Skeletal muscle tissue (tissue), 4 donors: ENCODE data around the gene KRTAP23-1. TPM values are rescaled to one million over a fixed set of nuclear protein-coding genes. Genes with fewer than 3 reads are reported as not detected.

Source experiments
- H3K27ac ChIP-seq: one replicate; pipeline ENCODE4 v1.7.0; 2013; ENCODE audit warnings: mild to moderate bottlenecking, low read depth, low read length, inconsistent platforms
- H3K27me3 ChIP-seq, 3 donors: one replicate each; pipeline ENCODE4 v1.7.0; 2013; ENCODE audit warnings: low read length in 3 of 3; ENCODE audit not compliant: control insufficient read depth in 3 of 3, insufficient read depth in 3 of 3
- H3K36me3 ChIP-seq, 3 donors: one replicate each; pipeline ENCODE4 v1.7.0; 2013; ENCODE audit warnings: low read length in 3 of 3; ENCODE audit not compliant: control insufficient read depth in 3 of 3, insufficient read depth in 3 of 3
- H3K4me1 ChIP-seq, 3 donors: one replicate each; pipeline ENCODE4 v1.7.0; 2013; ENCODE audit warnings: low read length in 3 of 3, mild to moderate bottlenecking in 3 of 3; ENCODE audit not compliant: control insufficient read depth in 3 of 3, insufficient read depth in 3 of 3
- H3K4me3 ChIP-seq, 3 donors: one replicate each; pipeline ENCODE4 v1.7.0; 2013; ENCODE audit warnings: low read length in 3 of 3
- H3K9ac ChIP-seq, 3 donors: one replicate each; pipeline ENCODE4 v1.7.0; 2013; ENCODE audit warnings: low read length in 3 of 3, mild to moderate bottlenecking in 3 of 3, moderate library complexity in 2 of 3, low read depth in 1 of 3
- H3K9me3 ChIP-seq, 3 donors: one replicate each; pipeline ENCODE4 v1.7.0; 2013; ENCODE audit warnings: low read length in 3 of 3; ENCODE audit not compliant: control insufficient read depth in 3 of 3
- total RNA-seq: library from RNA; depleted of rRNA; stranded (reverse); fragments of >200 nt; gene quantifications from one replicate; pipeline ENCODE4 v1.2.3, GENCODE V29; 2014
- donor health status: Osteomylitis.

Gene KRTAP23-1
- total RNA-seq, result not detected

DNA sequence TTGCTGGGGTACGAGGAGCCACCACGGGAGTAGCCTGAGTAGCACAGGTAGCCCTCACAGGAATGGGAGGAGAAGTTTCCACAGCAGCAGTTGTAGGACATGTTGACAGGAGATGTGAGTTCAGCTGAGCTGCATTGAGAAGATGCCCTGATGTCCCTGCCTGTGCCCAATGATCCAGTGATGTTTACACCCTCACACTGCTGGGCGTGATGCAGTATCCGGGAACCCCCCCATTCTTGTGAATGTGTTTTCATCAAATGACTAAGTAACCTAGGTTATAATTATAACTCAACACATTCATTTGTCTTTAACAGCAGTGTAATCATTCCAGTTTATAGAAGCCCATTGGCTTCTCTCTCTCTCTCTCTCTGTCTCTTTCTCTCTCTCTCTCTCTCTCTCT, at the start of gene KRTAP23-1:
KRTAP23-1 (minus strand) TSS at position 101 of the 400 bp plus-strand sequence; CDS start at position 101, 0 bp downstream.
- Histone ChIP-seq H3K36me3 (no peaks in the 10 kb centered on the region), H3K4me3 (no peak within 1 kb of the TSS), H3K9ac (no peak within 1 kb of the TSS), H3K27me3 (no peaks in the 10 kb centered on the region), H3K9me3 (no peaks in the 10 kb centered on the region), H3K4me1 (no peaks in the 10 kb centered on the region), H3K27ac (no peak within 1 kb of the TSS)

GRCh38 chr21:30395731-30396130, 47.3 kb upstream of the KRTAP23-1 start, which contains the start of gene KRTAP13-1:
Gene KRTAP13-1, plus strand, starts transcription at chr21:30396031. Its CDS starts 56 bp downstream, at chr21:30396087.
- Histone ChIP-seq H3K36me3 (no peaks in the 10 kb centered on the region), H3K9ac (no peak within 1 kb of the TSS), H3K4me3 (no peak within 1 kb of the TSS), H3K9me3 (no peaks in the 10 kb centered on the region), H3K4me1 (no peaks in the 10 kb centered on the region), H3K27me3 (no peaks in the 10 kb centered on the region), H3K27ac (no peak within 1 kb of the TSS)

GRCh38 chr21:30391492-30392025, 43.2 kb upstream of the KRTAP23-1 start:
- H3K9ac ChIP-seq, result no peak overlapping the region
- H3K36me3 ChIP-seq, result no peaks in the 10 kb centered on the region
- H3K4me1 ChIP-seq, result no peaks in the 10 kb centered on the region
- H3K4me3 ChIP-seq, result no peak overlapping the region
- H3K9me3 ChIP-seq, result no peaks in the 10 kb centered on the region
- no peak overlapping the region for H3K27ac ChIP-seq
- no peaks in the 10 kb centered on the region for H3K27me3 ChIP-seq

DNA sequence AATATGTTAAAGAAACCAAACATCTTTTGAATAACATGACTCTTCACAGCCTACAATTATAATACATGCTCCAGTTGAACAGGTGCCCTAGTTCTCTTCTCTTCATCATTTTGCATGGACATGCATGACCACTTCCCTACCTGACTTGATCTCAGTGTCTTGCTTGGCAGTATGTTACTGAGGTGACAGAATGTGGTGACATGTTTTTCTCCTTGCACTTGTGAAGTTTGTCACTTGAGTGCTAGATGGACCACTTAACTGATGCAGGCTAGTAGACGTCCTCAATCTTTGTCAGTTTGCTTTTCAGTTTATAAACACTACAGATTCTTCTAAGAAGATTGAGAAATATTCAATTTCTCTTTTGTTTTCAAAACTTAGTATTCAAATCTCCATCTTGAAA, 33.8 kb upstream of the KRTAP23-1 start:
- no peaks in the 10 kb centered on the region for H3K27me3 ChIP-seq
- no peaks in the 10 kb centered on the region for H3K36me3 ChIP-seq
- no peak overlapping the region for H3K4me3 ChIP-seq
- H3K9ac ChIP-seq, result no peak overlapping the region
- H3K27ac ChIP-seq, result no peak overlapping the region
- H3K9me3 ChIP-seq, result no peaks in the 10 kb centered on the region
- no peaks in the 10 kb centered on the region for H3K4me1 ChIP-seq

DNA sequence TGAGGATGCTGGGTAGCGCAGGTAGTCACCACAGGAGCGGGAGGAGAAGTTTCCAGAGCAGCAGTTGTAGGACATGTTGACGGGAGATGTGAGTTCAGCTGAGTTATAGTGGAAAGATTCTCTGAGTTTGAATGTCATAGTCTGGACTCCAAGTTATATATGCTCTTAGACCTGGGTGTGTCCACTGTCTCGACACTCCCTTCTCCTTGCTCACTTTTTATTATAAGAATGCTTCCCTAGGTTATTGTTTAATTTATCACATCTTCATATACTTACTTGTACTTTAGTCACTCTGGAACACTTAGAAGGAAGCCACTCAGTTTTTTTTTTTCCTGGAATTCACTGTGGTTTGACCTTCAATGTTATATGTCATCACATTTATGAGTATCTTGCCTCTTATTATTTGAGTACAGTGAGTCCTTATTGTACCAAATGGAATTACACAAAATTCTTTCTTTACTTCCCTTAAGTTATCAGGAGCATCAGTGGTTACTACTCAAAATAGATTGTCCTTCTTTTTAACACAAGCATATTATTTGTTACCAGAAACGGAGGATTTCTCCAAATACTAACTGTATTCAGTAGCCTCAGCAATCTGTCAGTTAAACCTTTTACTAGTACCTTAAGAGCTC, 23.8 kb upstream of the KRTAP23-1 start, which contains the start of gene KRTAP13-2:
KRTAP13-2 (minus strand) TSS at position 133 of the 632 bp plus-strand sequence; CDS start at position 75, 58 bp downstream.
- no peaks in the 10 kb centered on the region for H3K36me3 ChIP-seq
- H3K9me3 ChIP-seq, result no peaks in the 10 kb centered on the region
- H3K9ac ChIP-seq, result no peak within 1 kb of the TSS
- no peak within 1 kb of the TSS for H3K4me3 ChIP-seq
- H3K27me3 ChIP-seq, result no peaks in the 10 kb centered on the region
- H3K27ac ChIP-seq, result no peak within 1 kb of the TSS
- H3K4me1 ChIP-seq, result no peaks in the 10 kb centered on the region

DNA sequence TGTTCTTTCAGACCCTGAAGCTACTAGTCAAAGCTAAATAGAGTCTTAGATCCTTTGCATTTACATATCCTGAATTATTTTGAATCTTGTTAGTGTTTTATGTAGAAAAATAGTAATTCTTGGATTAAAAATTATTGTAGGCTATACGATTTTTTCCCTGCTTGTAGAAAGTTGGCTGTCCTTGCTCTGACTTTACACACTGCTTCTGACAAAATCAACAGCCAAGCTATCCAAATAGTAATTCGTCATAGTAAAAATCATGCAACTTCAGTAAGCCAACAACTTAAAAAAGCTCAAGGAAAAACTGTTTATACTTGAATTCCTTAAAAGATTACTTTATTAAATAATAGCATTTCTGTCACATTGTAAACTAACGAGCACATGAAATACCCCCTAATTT, 7.5 kb upstream of the KRTAP23-1 start:
- no peak overlapping the region for H3K4me3 ChIP-seq
- no peaks in the 10 kb centered on the region for H3K9me3 ChIP-seq
- no peak overlapping the region for H3K9ac ChIP-seq
- H3K4me1 ChIP-seq, result no peaks in the 10 kb centered on the region
- H3K27ac ChIP-seq, result no peak overlapping the region
- no peaks in the 10 kb centered on the region for H3K27me3 ChIP-seq
- H3K36me3 ChIP-seq, result no peaks in the 10 kb centered on the region

DNA sequence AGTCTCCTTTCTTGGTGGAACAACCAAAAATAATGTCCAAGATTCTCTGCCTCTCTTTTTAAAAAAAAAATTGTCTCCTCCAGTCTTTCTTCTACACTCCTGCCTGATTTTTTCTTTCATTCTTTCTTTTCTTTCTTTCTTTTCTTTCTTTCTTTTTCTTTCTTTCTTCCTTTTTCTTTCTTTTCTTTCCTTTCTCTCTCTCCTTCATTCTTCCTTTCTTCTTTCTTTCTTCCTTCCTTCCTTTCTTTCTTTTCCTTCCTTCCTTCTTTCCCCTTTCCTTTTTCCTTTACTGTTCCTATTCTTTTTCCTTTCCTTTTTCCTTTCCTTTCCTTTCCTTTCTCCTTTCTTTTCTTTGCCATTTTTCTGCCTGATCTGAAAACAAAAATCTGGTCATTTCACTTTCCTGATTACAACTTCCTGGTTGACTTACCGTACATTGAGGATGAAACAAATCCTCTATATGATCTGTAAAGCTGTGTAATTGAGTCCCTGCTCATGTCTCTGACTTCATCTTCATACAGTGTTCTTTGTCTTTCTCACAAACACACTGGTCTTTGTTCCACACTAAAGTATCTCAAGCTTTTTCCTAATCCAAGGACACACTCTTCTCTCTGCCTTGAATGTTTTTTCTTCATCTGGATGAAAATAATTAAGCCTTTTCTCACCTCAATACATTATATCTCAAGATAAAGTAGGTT, 6.1 kb upstream of the KRTAP23-1 start:
- Histone ChIP-seq H3K4me1 (no peaks in the 10 kb centered on the region), H3K36me3 (no peaks in the 10 kb centered on the region), H3K4me3 (no peak overlapping the region), H3K9me3 (no peaks in the 10 kb centered on the region), H3K9ac (no peak overlapping the region), H3K27me3 (no peaks in the 10 kb centered on the region), H3K27ac (no peak overlapping the region)

DNA sequence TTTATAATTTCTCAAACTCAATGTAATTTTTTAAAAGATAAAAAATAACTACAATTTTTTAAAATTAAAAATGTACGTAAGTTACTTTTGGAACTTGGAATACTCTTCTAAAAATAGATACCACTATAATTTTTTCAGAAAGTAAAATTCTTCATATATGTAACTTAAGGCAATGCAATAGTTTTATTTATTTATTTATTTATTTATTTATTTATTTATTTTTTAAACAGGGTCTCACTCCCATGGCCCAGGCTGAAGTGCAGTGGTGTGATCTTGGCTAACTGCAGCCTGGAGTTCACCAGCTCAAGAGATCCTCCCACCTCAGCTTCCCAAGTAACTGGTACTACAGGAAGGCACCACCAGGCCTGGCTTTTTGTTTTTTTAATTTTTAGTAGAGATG, 3.1 kb upstream of the KRTAP23-1 start:
- H3K9ac ChIP-seq, result no peak overlapping the region
- no peaks in the 10 kb centered on the region for H3K36me3 ChIP-seq
- H3K4me1 ChIP-seq, result no peaks in the 10 kb centered on the region
- H3K27ac ChIP-seq, result no peak overlapping the region
- H3K4me3 ChIP-seq, result no peak overlapping the region
- H3K9me3 ChIP-seq, result no peaks in the 10 kb centered on the region
- no peaks in the 10 kb centered on the region for H3K27me3 ChIP-seq

GRCh38 chr21:30349572-30349971, 1.2 kb upstream of the KRTAP23-1 start:
- no peaks in the 10 kb centered on the region for H3K36me3 ChIP-seq
- H3K4me1 ChIP-seq, result no peaks in the 10 kb centered on the region
- H3K4me3 ChIP-seq, result no peak overlapping the region
- H3K27me3 ChIP-seq, result no peaks in the 10 kb centered on the region
- H3K9me3 ChIP-seq, result no peaks in the 10 kb centered on the region
- H3K9ac ChIP-seq, result no peak overlapping the region
- H3K27ac ChIP-seq, result no peak overlapping the region

DNA sequence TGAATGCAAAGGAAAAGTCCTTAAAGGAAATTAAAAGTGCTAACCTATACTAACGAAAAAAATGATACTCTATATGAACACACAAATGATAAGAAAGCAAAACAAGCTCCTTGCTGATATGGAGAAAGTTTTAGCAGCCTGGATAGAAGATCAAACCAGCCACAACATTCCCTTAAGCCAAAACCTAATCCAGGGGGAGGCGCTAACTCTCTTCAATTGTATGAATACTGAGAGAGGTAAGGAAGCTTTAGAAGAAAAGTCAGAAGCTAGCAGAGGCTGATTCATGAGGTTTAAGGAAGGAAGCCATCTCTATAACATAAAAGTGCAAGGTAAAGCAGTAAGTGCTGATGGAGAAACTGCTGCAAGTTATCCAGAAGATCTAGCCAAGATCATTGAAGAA, 3.4 kb downstream of the KRTAP23-1 start:
- Histone ChIP-seq H3K4me3 (no peak overlapping the region), H3K9ac (no peak overlapping the region)

More for the DNA sequence above, 3.4 kb downstream of the KRTAP23-1 start:
- Histone ChIP-seq H3K27me3 (no peaks in the 10 kb centered on the region), H3K36me3 (no peaks in the 10 kb centered on the region), H3K27ac (no peak overlapping the region), H3K4me1 (no peaks in the 10 kb centered on the region), H3K9me3 (no peaks in the 10 kb centered on the region)
